GM12878 (cell line): Measurements from ENCODE around the gene SIM2. TPM values are rescaled to one million over a fixed set of nuclear protein-coding genes. Genes with fewer than 3 reads are reported as not detected.

Experiments used
- ATAC-seq: fragments of 200-7000 bp; cut with Tn5 transposase; 3 replicates; pipeline ENCODE4 v1.9.1; 2020; ENCODE audit warnings: mild to moderate bottlenecking, moderate library complexity
- BruUV-seq: library from RNA; stranded (reverse); fragments of 400-500 nt; replicated peaks from 2 replicates; lab custom pipeline; 2021; lab: Mats Ljungman, UMichigan
- CTCF ChIA-PET: fragments of 300-600 bp; sonication (Branson Sonifier 250); formaldehyde crosslinking; extraction: SDS; loops from one replicate; lab custom pipeline; 2021; ENCODE audit warnings: inconsistent platforms; lab: Yijun Ruan, JAX
- POLR2A ChIA-PET: fragments of 350-600 bp; formaldehyde crosslinking; extraction: SDS; loops from one replicate; lab custom pipeline; 2021; ENCODE audit warnings: inconsistent platforms; lab: Charles Lee
- RAD21 ChIA-PET: fragments of 300-600 bp; sonication (Branson Sonifier 250); formaldehyde crosslinking; loops from one replicate; lab custom pipeline; 2023; ENCODE audit warnings: antibody characterized with exemption; ENCODE audit not compliant: unreplicated experiment; lab: Charles Lee
- SMC1A ChIA-PET: fragments of 300-600 bp; sonication (Branson Sonifier 250); formaldehyde crosslinking; loops from one replicate; lab custom pipeline; 2023; ENCODE audit not compliant: unreplicated experiment, uncharacterized antibody; lab: Charles Lee
- DNase-seq: peaks from one replicate; pipeline ENCODE4 v3.0.0-alpha.2; 2011; ENCODE audit warnings: low read depth, low spot score
- FAIRE-seq: peaks from 3 replicates; lab custom pipeline; 2011; peaks lifted over from hg19 to GRCh38; lab: Jason Lieb, UNC
- H2AFZ ChIP-seq: 2 replicates; pipeline ENCODE4 v1.6.0; 2011; ENCODE audit warnings: low read depth, low read length, control low read depth; ENCODE audit not compliant: control insufficient read depth
- H3K27ac ChIP-seq: 2 replicates; pipeline ENCODE4 v1.5.1; 2011; ENCODE audit warnings: control low read depth; ENCODE audit not compliant: control insufficient read depth, insufficient read depth
- H3K27me3 ChIP-seq, 2 experiments: replicated peaks in 1 of 2; 2 replicates each; pipeline versions ENCODE4 v1.6.0 to v1.6.1; 2011; ENCODE audit warnings: low read length in 1 of 2; ENCODE audit not compliant: control insufficient read depth in 2 of 2, insufficient read depth in 2 of 2
- H3K36me3 ChIP-seq, 2 experiments: 2 replicates each; pipeline ENCODE4 v1.5.1; 2011; ENCODE audit warnings: low read length in 1 of 2; ENCODE audit not compliant: control insufficient read depth in 2 of 2, insufficient read depth in 2 of 2
- H3K4me1 ChIP-seq: 2 replicates; pipeline ENCODE4 v1.6.1; 2011; ENCODE audit warnings: mild to moderate bottlenecking, low read length, moderate library complexity, mixed read lengths; ENCODE audit not compliant: control insufficient read depth, insufficient read depth
- H3K4me2 ChIP-seq: 2 replicates; pipeline ENCODE4 v1.6.0; 2011; ENCODE audit warnings: control low read depth; ENCODE audit not compliant: control insufficient read depth, insufficient read depth
- H3K4me3 ChIP-seq: fragments of 200-600 bp; sonication (generic); 2 replicates; pipeline ENCODE4 v1.5.1; 2016
- H3K79me2 ChIP-seq: 2 replicates; pipeline ENCODE4 v1.6.0; 2011; ENCODE audit warnings: low read length; ENCODE audit not compliant: control insufficient read depth, insufficient read depth
- H3K9ac ChIP-seq: 2 replicates; pipeline ENCODE4 v1.8.0; 2011; ENCODE audit warnings: low read length, control low read depth, mixed read lengths; ENCODE audit not compliant: control insufficient read depth, insufficient read depth
- H3K9me3 ChIP-seq: replicated peaks from 3 replicates; pipeline ENCODE4 v1.5.1; 2011; ENCODE audit warnings: mild to moderate bottlenecking, low read length; ENCODE audit not compliant: control insufficient read depth, insufficient read depth
- H4K20me1 ChIP-seq: 2 replicates; pipeline ENCODE4 v1.6.0; 2011; ENCODE audit not compliant: control insufficient read depth, insufficient read depth
- BACH1 ChIP-seq: fragments of 450-650 bp; IDR thresholded peaks from 2 replicates; pipeline ENCODE4 v1.6.1; 2017; ENCODE audit warnings: mild to moderate bottlenecking, borderline replicate concordance
- EGR1 ChIP-seq, 2 experiments: IDR thresholded peaks; 1 replicate in 1 of 2; 2 replicates in 1 of 2; pipeline ENCODE4 v1.6.1; 2011 to 2012; ENCODE audit warnings: low read depth in 2 of 2, low read length in 2 of 2, borderline replicate concordance in 1 of 2, mild to moderate bottlenecking in 1 of 2, moderate library complexity in 1 of 2
- FOXK2 ChIP-seq: fragments of 450-650 bp; IDR thresholded peaks from 2 replicates; pipeline ENCODE4 v1.6.1; 2017; ENCODE audit warnings: mild to moderate bottlenecking, moderate library complexity
- HDAC6 ChIP-seq: fragments of 200-600 bp; sonication (generic); IDR thresholded peaks from one replicate; pipeline ENCODE4 v1.8.0; 2017; ENCODE audit warnings: antibody characterized with exemption; ENCODE audit not compliant: unreplicated experiment
- RCOR1 ChIP-seq: conservative IDR thresholded peaks from 2 replicates; pipeline ENCODE4 v1.6.1; 2012; ENCODE audit warnings: low read depth, low read length, improper control_type of control experiment
- SREBF1 ChIP-seq: IDR thresholded peaks from 2 replicates; pipeline ENCODE4 v1.6.1; 2012; ENCODE audit warnings: mild to moderate bottlenecking, low read length
- TCF3 ChIP-seq: IDR thresholded peaks from 2 replicates; pipeline ENCODE4 v1.6.1; 2012; ENCODE audit warnings: low read depth, mild to moderate bottlenecking, low read length, borderline replicate concordance; ENCODE audit not compliant: insufficient read depth
- WGBS: methylation state at CpG from one replicate; pipeline ENCODE4 v1.1.6; 2016; ENCODE audit warnings: low lambda C conversion rate; ENCODE audit not compliant: insufficient replicate concordance, insufficient coverage; ENCODE audit errors: missing lambda C conversion rate; 5-methylcytosine and 5-hydroxymethylcytosine counted together
- in situ Hi-C: fragments of 300-500 bp; cut with MboI; formaldehyde crosslinking; loops from 9 replicates; pipeline ENCODE4 v1.14.3; 2018; ENCODE audit warnings: mixed read lengths
- intact Hi-C: fragments of 100-400 bp; cut with micrococcal nuclease; formaldehyde crosslinking; loops from one replicate; pipeline ENCODE4 v1.14.2; 2022; ENCODE audit not compliant: unreplicated experiment
- polyA plus RNA-seq, 11 experiments: library from polyadenylated mRNA; depleted of rRNA in 4 of 11; unstranded in 6 of 11; stranded (reverse) in 5 of 11; fragments of >200 nt; fragmentation: Nextera tagmentation in 4 of 11; fragmentation: Illumina TruSeq in 1 of 11; extraction: Ambion mirVana in 4 of 11; extraction: Trizol in 1 of 11; gene quantifications; 1 replicate in 1 of 11; 2 replicates in 10 of 11; pipeline versions ENCODE4 v1.2.1 to v1.2.3, GENCODE V29; 2011 to 2016; ENCODE audit warnings: inconsistent platforms in 2 of 11, missing spikeins in 2 of 11, low read depth in 1 of 11
- total RNA-seq, 4 experiments: library from RNA; depleted of rRNA in 3 of 4; stranded (reverse); fragments of >200 nt in 3 of 4; fragmentation: Illumina TruSeq in 1 of 4; extraction: Trizol in 1 of 4; gene quantifications; 2 replicates each; pipeline versions ENCODE4 v1.2.1 to v1.2.3, GENCODE V29; 2013 to 2021
- TF ChIP-seq, protein P1 (sequence below): IDR thresholded peaks from 2 replicates; pipeline ENCODE4 v1.6.1; 2012; ENCODE audit warnings: low read depth, low read length, improper control_type of control experiment
- TF ChIP-seq, protein P2 (sequence below): IDR thresholded peaks from 2 replicates; pipeline ENCODE4 v1.6.1; 2012; ENCODE audit warnings: low read length, inconsistent platforms
- TF ChIP-seq, protein P3 (sequence below): fragments of 450-650 bp; IDR thresholded peaks from 2 replicates; pipeline ENCODE4 v1.6.1; 2018; ENCODE audit warnings: mild to moderate bottlenecking, low read depth, moderate library complexity; ENCODE audit not compliant: partially characterized antibody

Gene SIM2
- total and polyA plus RNA-seq, 10 of the 15 experiments (the other 5 are each of a cell fraction or from before 2014, with no cell fraction given) = 0.02 to 0.15 (median 0.05) TPM; not detected in 7

DNA sequence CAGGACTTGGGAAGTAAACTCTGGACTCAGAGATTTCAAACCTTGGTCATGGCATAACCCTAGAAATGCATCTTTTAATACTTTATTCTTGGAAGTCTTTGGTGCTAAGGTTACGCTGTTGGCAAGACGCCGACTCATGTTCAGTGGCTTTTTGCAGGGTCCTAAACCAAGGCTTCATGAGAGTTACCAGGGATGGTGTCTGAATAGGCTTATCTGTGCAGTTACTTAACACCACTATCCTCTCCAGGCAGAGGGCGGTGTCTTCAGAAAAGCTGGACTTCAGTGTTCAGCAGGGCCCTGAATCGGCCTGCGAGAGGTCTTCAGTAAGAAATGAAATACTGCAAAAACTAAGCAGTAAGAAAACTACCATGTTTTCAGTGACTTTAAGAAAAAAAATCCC lies 58.3 kb downstream of the SIM2 start:
- Histone ChIP-seq H3K4me3 (no peak overlapping the region), H3K4me1 (no peaks in the 10 kb centered on the region), H3K4me2 (no peak overlapping the region), H3K27me3 (no peaks in the 10 kb centered on the region), H3K9me3 (no peaks in the 10 kb centered on the region), H2AFZ (no peak overlapping the region), H3K9ac (no peak overlapping the region), H4K20me1 (no peaks in the 10 kb centered on the region), H3K79me2 (no peaks in the 10 kb centered on the region), H3K36me3 (no peaks in the 10 kb centered on the region), H3K27ac (no peak overlapping the region)
- SMC1A ChIA-PET = no interaction called here
- ATAC-seq (no peak), FAIRE-seq (no peak), DNase-seq (no peak)
- WGBS = 97% methylated on average over 6 of the region's 6 CpGs
- intact Hi-C loops (no loop called here), in situ Hi-C loops (no loop called here)
- CTCF ChIA-PET = no interaction called here
- RAD21 ChIA-PET = no interaction called here
- no peak for TF ChIP-seq RCOR1
- no peak for TF ChIP-seq EGR1 (IDR thresholded peaks at IDR 0.05; ENCODE audit: borderline replicate concordance in 1 of 2, low read depth in 2 of 2, low read length in 2 of 2)
- TF ChIP-seq, protein P1, sequence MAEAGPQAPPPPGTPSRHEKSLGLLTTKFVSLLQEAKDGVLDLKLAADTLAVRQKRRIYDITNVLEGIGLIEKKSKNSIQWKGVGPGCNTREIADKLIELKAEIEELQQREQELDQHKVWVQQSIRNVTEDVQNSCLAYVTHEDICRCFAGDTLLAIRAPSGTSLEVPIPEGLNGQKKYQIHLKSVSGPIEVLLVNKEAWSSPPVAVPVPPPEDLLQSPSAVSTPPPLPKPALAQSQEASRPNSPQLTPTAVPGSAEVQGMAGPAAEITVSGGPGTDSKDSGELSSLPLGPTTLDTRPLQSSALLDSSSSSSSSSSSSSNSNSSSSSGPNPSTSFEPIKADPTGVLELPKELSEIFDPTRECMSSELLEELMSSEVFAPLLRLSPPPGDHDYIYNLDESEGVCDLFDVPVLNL = no peak
- TF ChIP-seq HDAC6 = no peak
- TF ChIP-seq BACH1 = no peak
- TF ChIP-seq, protein P2, sequence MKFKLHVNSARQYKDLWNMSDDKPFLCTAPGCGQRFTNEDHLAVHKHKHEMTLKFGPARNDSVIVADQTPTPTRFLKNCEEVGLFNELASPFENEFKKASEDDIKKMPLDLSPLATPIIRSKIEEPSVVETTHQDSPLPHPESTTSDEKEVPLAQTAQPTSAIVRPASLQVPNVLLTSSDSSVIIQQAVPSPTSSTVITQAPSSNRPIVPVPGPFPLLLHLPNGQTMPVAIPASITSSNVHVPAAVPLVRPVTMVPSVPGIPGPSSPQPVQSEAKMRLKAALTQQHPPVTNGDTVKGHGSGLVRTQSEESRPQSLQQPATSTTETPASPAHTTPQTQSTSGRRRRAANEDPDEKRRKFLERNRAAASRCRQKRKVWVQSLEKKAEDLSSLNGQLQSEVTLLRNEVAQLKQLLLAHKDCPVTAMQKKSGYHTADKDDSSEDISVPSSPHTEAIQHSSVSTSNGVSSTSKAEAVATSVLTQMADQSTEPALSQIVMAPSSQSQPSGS = no peak
- TF ChIP-seq SREBF1 = no peak
- no peak for TF ChIP-seq TCF3
- TF ChIP-seq, protein P3, sequence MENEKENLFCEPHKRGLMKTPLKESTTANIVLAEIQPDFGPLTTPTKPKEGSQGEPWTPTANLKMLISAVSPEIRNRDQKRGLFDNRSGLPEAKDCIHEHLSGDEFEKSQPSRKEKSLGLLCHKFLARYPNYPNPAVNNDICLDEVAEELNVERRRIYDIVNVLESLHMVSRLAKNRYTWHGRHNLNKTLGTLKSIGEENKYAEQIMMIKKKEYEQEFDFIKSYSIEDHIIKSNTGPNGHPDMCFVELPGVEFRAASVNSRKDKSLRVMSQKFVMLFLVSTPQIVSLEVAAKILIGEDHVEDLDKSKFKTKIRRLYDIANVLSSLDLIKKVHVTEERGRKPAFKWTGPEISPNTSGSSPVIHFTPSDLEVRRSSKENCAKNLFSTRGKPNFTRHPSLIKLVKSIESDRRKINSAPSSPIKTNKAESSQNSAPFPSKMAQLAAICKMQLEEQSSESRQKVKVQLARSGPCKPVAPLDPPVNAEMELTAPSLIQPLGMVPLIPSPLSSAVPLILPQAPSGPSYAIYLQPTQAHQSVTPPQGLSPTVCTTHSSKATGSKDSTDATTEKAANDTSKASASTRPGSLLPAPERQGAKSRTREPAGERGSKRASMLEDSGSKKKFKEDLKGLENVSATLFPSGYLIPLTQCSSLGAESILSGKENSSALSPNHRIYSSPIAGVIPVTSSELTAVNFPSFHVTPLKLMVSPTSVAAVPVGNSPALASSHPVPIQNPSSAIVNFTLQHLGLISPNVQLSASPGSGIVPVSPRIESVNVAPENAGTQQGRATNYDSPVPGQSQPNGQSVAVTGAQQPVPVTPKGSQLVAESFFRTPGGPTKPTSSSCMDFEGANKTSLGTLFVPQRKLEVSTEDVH = no peak
- no peak for TF ChIP-seq FOXK2
- POLR2A ChIA-PET = no interaction called here
- BruUV-seq = no TSS peak
